Fibroblast of lung (primary cell): ENCODE data around the gene ITPRIPL2. TPM values are rescaled to one million over a fixed set of nuclear protein-coding genes. Genes with fewer than 3 reads are reported as not detected.

Source experiments
- DNase-seq, 2 donors: peaks; one replicate each; pipeline versions ENCODE4 v3.0.0 to v3.0.0-alpha.2; 2010; ENCODE audit warnings: low read depth in 2 of 2
- H2AFZ ChIP-seq: 2 replicates; pipeline ENCODE4 v1.5.1; 2012; ENCODE audit warnings: low read length, control low read depth, inconsistent platforms
- H3K27ac ChIP-seq: 2 replicates; pipeline ENCODE4 v1.5.1; 2011; ENCODE audit warnings: low read length, control low read depth; ENCODE audit not compliant: insufficient read depth
- H3K27me3 ChIP-seq: 2 replicates; pipeline ENCODE4 v1.5.1; 2011; ENCODE audit warnings: mild to moderate bottlenecking, low read length; ENCODE audit not compliant: control insufficient read depth, insufficient read depth
- H3K36me3 ChIP-seq: 2 replicates; pipeline ENCODE4 v1.5.1; 2011; ENCODE audit warnings: low read length; ENCODE audit not compliant: control insufficient read depth, insufficient read depth
- H3K4me1 ChIP-seq: 2 replicates; pipeline ENCODE4 v1.5.1; 2011; ENCODE audit warnings: low read length; ENCODE audit not compliant: control insufficient read depth, insufficient read depth; ENCODE audit errors: extremely low read depth
- H3K4me2 ChIP-seq: 2 replicates; pipeline ENCODE4 v1.5.1; 2011; ENCODE audit warnings: low read length, control low read depth; ENCODE audit not compliant: insufficient read depth; ENCODE audit errors: extremely low read depth
- H3K4me3 ChIP-seq, 4 experiments: fragments of 200-600 bp in 1 of 4; sonication (generic) in 1 of 4; replicated peaks in 1 of 4; 2 replicates each; pipeline ENCODE4 v1.5.1; 2011 to 2016; ENCODE audit warnings: low read length in 4 of 4, low read depth in 3 of 4, mild to moderate bottlenecking in 3 of 4, control low read depth in 2 of 4, inconsistent platforms in 1 of 4, mixed read lengths in 1 of 4; ENCODE audit not compliant: insufficient read depth in 1 of 4; ENCODE audit errors: control extremely low read depth in 1 of 4
- H3K79me2 ChIP-seq: 2 replicates; pipeline ENCODE4 v1.5.1; 2012; ENCODE audit warnings: mild to moderate bottlenecking, low read length, inconsistent platforms; ENCODE audit not compliant: control insufficient read depth, insufficient read depth
- H3K9ac ChIP-seq: 2 replicates; pipeline ENCODE4 v1.5.1; 2011; ENCODE audit warnings: mild to moderate bottlenecking, low read length, control low read depth; ENCODE audit not compliant: insufficient read depth
- H3K9me3 ChIP-seq: 2 replicates; pipeline ENCODE4 v1.5.1; 2012; ENCODE audit warnings: low read depth, low read length; ENCODE audit not compliant: control insufficient read depth, insufficient read depth
- H4K20me1 ChIP-seq: 2 replicates; pipeline ENCODE4 v1.5.1; 2011; ENCODE audit warnings: low read length; ENCODE audit not compliant: control insufficient read depth, insufficient read depth; ENCODE audit errors: extremely low read depth
- EZH2 ChIP-seq: IDR thresholded peaks from 2 replicates; pipeline ENCODE4 v1.5.1; 2012; ENCODE audit warnings: low read length, control low read depth, mild to moderate bottlenecking; ENCODE audit errors: missing control alignments
- polyA plus RNA-seq, 2 donors: library from polyadenylated mRNA; depleted of rRNA in 1 of 2; stranded (reverse) in 1 of 2; unstranded in 1 of 2; fragments of >200 nt; gene quantifications; 2 replicates each; pipeline ENCODE4 v1.2.1, GENCODE V29; 2011 to 2012; ENCODE audit warnings: missing spikeins in 1 of 2
- total RNA-seq: library from RNA; depleted of rRNA; stranded (reverse); fragments of >200 nt; gene quantifications from 2 replicates; pipeline ENCODE4 v1.2.1, GENCODE V29; 2014
- TF ChIP-seq, protein P1 (sequence below), 2 donors: IDR thresholded peaks in 1 of 2; conservative IDR thresholded peaks in 1 of 2; 1 replicate in 1 of 2; 2 replicates in 1 of 2; pipeline ENCODE4 v1.5.1; 2011 to 2012; ENCODE audit warnings: low read length in 2 of 2, control low read depth in 1 of 2, inconsistent platforms in 1 of 2, low read depth in 1 of 2, mild to moderate bottlenecking in 1 of 2

ITPRIPL2 gene
- total and polyA plus RNA-seq, 2 donors (not counting 1 experiment from before 2014, with no cell fraction given) = 23.1 to 42.1 TPM

DNA sequence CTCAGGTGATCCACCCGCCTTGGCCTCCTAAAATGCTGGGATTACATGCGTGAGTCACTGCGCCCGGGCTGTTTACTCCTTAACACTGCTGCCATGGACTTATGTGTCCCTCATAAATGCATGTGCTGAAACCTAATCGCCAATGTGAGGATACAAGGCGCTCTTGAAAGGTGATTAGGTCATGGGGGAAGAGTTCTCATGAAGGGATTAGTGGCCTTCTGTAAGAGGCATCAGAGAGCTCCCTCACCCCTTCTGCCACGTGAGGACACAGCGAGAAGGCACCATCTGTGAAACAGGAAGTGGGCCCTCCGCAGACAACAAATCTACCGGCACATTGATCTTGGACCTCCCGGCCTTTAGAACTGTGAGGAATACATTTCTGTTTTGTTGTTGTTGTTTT, 19.1 kb downstream of the ITPRIPL2 start:
- Histone ChIP-seq H3K27ac (no peak overlapping the region), H3K9ac (no peak overlapping the region), H3K36me3 (no peaks in the 10 kb centered on the region), H3K4me1 (peaks cover 28% of the 10 kb centered on the region), H3K4me2 (no peak overlapping the region), H4K20me1 (no peaks in the 10 kb centered on the region), H3K79me2 (no peaks in the 10 kb centered on the region), H2AFZ (no peak overlapping the region), H3K27me3 (no peaks in the 10 kb centered on the region), H3K9me3 (no peaks in the 10 kb centered on the region), H3K4me3 (no peak overlapping the region)
- no peak for TF ChIP-seq EZH2
- TF ChIP-seq, protein P1, sequence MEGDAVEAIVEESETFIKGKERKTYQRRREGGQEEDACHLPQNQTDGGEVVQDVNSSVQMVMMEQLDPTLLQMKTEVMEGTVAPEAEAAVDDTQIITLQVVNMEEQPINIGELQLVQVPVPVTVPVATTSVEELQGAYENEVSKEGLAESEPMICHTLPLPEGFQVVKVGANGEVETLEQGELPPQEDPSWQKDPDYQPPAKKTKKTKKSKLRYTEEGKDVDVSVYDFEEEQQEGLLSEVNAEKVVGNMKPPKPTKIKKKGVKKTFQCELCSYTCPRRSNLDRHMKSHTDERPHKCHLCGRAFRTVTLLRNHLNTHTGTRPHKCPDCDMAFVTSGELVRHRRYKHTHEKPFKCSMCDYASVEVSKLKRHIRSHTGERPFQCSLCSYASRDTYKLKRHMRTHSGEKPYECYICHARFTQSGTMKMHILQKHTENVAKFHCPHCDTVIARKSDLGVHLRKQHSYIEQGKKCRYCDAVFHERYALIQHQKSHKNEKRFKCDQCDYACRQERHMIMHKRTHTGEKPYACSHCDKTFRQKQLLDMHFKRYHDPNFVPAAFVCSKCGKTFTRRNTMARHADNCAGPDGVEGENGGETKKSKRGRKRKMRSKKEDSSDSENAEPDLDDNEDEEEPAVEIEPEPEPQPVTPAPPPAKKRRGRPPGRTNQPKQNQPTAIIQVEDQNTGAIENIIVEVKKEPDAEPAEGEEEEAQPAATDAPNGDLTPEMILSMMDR (conservative IDR thresholded peaks at IDR 0.05 in 1 of 2, IDR thresholded peaks at IDR 0.05 in 1 of 2; ENCODE audit: low read depth in 1 of 2, low read length in 2 of 2) = no peak
- no peak for DNase-seq

DNA sequence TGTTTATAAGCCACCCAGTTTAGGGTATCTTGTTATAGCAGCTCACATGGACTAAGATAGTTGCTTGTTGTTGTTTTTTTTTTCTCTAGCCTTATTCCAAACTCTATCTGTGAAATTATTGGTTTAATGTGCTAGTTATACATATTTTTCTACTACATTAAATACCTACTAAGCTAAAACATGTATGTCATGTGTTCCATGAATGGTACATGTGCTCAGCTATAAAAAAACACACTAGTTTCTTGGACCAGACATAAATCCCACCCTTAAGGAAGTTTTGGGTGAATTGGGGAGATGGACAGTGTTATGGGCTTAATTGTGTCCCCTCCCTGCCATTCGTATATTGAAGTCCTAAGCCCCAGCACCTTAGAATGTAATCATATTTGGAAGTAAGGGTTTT, 19.8 kb downstream of the ITPRIPL2 start:
- Histone ChIP-seq H3K27me3 (no peaks in the 10 kb centered on the region), H3K4me1 (peaks cover 31% of the 10 kb centered on the region), H3K79me2 (no peaks in the 10 kb centered on the region), H3K36me3 (no peaks in the 10 kb centered on the region), H3K9ac (no peak overlapping the region), H3K4me3 (no peak overlapping the region), H2AFZ (no peak overlapping the region), H4K20me1 (no peaks in the 10 kb centered on the region), H3K9me3 (no peaks in the 10 kb centered on the region), H3K4me2 (no peak overlapping the region), H3K27ac (no peak overlapping the region)
- DNase-seq = no peak
- TF ChIP-seq, protein P1 (conservative IDR thresholded peaks at IDR 0.05 in 1 of 2, IDR thresholded peaks at IDR 0.05 in 1 of 2; ENCODE audit: low read depth in 1 of 2, low read length in 2 of 2) = no peak
- TF ChIP-seq EZH2 = no peak

DNA sequence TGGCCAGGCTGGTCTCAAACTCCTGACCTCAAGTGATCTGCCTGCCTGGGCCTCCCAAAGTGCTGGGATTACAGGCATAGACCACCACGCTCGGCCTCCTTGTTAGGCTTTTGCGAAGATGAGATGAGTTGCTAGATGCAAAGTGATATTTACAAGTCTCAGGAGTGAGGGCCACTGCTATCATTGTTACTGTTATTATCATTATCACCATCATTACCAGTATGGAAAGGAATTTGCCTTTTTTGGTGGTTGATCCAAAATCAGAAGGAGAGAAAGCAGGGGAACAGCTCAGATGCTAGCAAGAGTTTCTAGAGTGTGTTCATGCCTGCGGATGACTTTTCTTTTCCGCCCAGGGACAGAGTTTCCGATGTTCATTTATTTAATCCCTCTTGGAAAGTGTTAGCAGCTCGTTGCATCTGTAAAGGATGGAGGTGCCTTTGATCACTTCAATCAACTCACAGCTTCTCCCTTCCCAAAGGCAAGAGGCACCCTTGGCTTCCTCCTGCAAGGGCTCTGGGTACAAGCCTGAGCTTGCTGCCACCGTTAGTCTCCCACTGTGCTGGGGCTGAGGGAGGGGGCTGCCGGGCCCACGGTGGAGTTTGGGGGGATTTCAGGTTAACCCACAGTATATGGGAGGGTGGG, 21.6 kb downstream of the ITPRIPL2 start:
- Histone ChIP-seq H3K27ac (no peak overlapping the region), H3K79me2 (no peaks in the 10 kb centered on the region), H3K4me1 (peaks cover 31% of the 10 kb centered on the region)

More for the DNA sequence above, 21.6 kb downstream of the ITPRIPL2 start:
- H3K36me3 ChIP-seq = no peaks in the 10 kb centered on the region
- no peak for DNase-seq
- no peak overlapping the region for H3K4me2 ChIP-seq
- H3K4me3 ChIP-seq = no peak overlapping the region
- H4K20me1 ChIP-seq = no peaks in the 10 kb centered on the region
- no peaks in the 10 kb centered on the region for H3K27me3 ChIP-seq
- no peak overlapping the region for H2AFZ ChIP-seq
- H3K9ac ChIP-seq = no peak overlapping the region
- no peaks in the 10 kb centered on the region for H3K9me3 ChIP-seq
- no peak for TF ChIP-seq EZH2
